ENCODE measurements around the gene MTCH1.
A peak's percentile ranks its signal among the peaks of the same experiment; 100 is the strongest.
"Not testable (repeated sequence)": the region's sequence is repeated elsewhere in the genome, so short reads cannot be mapped to it uniquely, and the experiment has no call there.

Gene MTCH1

GRCh38 chr6:36947570-36948351 is 38.2 kb downstream of the MTCH1 start:
- DNase-seq (ENCODE audit: low spot score) = no peak
- no peaks in the 10 kb centered on the region for H3K36me3 ChIP-seq (ENCODE audit: low read depth)
- no peaks in the 10 kb centered on the region for H3K9me3 ChIP-seq (ENCODE audit: severe bottlenecking)
- ATAC-seq (ENCODE audit: low read depth) = no peak
- H3K27me3 ChIP-seq (ENCODE audit: insufficient read depth, poor library complexity, severe bottlenecking) = no peaks in the 10 kb centered on the region
- no peak overlapping the region for H3K27ac ChIP-seq (ENCODE audit: poor library complexity, severe bottlenecking)
- TF ChIP-seq, protein P1, sequence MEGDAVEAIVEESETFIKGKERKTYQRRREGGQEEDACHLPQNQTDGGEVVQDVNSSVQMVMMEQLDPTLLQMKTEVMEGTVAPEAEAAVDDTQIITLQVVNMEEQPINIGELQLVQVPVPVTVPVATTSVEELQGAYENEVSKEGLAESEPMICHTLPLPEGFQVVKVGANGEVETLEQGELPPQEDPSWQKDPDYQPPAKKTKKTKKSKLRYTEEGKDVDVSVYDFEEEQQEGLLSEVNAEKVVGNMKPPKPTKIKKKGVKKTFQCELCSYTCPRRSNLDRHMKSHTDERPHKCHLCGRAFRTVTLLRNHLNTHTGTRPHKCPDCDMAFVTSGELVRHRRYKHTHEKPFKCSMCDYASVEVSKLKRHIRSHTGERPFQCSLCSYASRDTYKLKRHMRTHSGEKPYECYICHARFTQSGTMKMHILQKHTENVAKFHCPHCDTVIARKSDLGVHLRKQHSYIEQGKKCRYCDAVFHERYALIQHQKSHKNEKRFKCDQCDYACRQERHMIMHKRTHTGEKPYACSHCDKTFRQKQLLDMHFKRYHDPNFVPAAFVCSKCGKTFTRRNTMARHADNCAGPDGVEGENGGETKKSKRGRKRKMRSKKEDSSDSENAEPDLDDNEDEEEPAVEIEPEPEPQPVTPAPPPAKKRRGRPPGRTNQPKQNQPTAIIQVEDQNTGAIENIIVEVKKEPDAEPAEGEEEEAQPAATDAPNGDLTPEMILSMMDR (IDR thresholded peaks at IDR 0.05; ENCODE audit: poor library complexity, severe bottlenecking) = no peak
- H3K4me1 ChIP-seq (ENCODE audit: insufficient read depth, poor library complexity, severe bottlenecking) = peaks cover 12% of the 10 kb centered on the region
- H3K4me3 ChIP-seq (ENCODE audit: severe bottlenecking) = no peak overlapping the region

DNA sequence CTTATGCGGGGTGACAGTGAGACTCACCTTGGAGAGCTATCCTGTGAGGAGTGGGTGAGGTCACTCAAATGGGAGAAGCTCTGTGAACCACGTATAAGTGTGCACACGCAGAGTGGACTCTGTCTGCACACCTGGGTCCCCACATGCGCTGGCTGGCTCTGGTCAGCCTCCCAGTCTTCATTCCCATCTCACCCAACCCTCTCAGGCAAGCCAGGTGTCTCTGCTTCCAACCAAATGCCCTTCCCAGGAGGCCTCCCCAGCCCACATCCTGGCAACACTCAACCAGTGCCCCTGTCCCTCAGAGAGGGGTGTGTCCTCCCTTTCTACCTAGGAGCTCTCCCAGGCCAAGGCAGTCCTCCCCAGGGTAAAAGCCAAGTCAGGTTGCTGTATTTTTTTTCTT is 39.5 kb downstream of the MTCH1 start:
- TF ChIP-seq, protein P1 (IDR thresholded peaks at IDR 0.05; ENCODE audit: poor library complexity, severe bottlenecking) = no peak
- H3K27me3 ChIP-seq (ENCODE audit: insufficient read depth, poor library complexity, severe bottlenecking) = no peaks in the 10 kb centered on the region
- no peaks in the 10 kb centered on the region for H3K9me3 ChIP-seq (ENCODE audit: severe bottlenecking)
- no peak overlapping the region for H3K4me3 ChIP-seq (ENCODE audit: severe bottlenecking)
- peaks cover 12% of the 10 kb centered on the region for H3K4me1 ChIP-seq (ENCODE audit: insufficient read depth, poor library complexity, severe bottlenecking)
- no peak overlapping the region for H3K27ac ChIP-seq (ENCODE audit: poor library complexity, severe bottlenecking)
- no peak for DNase-seq (ENCODE audit: low spot score)
- H3K36me3 ChIP-seq (ENCODE audit: low read depth) = no peaks in the 10 kb centered on the region
- ATAC-seq (ENCODE audit: low read depth) = peak; percentile 19; the same call in 1 of the 3 replicates

DNA sequence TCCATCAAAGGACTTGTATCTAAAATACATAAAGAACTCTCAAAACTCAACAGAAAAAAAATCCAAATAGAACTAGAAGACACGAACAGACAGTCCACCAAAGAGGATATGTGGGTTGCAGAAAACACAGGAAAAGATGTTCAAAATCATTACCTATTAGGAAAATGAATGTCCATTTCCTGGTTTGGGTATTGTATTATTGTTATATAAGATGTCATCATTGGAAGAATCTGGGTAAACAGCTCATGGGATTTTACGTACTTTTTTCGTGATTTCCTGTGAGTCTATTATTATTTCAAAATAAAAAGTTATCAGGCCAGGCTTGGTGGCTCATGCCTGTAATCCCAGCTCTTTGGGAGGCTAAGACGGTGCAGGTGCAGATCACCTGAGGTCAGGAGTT is 40.7 kb downstream of the MTCH1 start:
- ATAC-seq (ENCODE audit: low read depth) (no peak), DNase-seq (ENCODE audit: low spot score) (no peak)
- H3K36me3 ChIP-seq (ENCODE audit: low read depth) = no peaks in the 10 kb centered on the region
- H3K9me3 ChIP-seq (ENCODE audit: severe bottlenecking) = no peaks in the 10 kb centered on the region
- TF ChIP-seq, protein P1 (IDR thresholded peaks at IDR 0.05; ENCODE audit: poor library complexity, severe bottlenecking) = no peak
- H3K27ac ChIP-seq (ENCODE audit: poor library complexity, severe bottlenecking) = no peak overlapping the region
- no peaks in the 10 kb centered on the region for H3K27me3 ChIP-seq (ENCODE audit: insufficient read depth, poor library complexity, severe bottlenecking)
- H3K4me1 ChIP-seq (ENCODE audit: insufficient read depth, poor library complexity, severe bottlenecking) = peaks cover 12% of the 10 kb centered on the region
- no peak overlapping the region for H3K4me3 ChIP-seq (ENCODE audit: severe bottlenecking)

DNA sequence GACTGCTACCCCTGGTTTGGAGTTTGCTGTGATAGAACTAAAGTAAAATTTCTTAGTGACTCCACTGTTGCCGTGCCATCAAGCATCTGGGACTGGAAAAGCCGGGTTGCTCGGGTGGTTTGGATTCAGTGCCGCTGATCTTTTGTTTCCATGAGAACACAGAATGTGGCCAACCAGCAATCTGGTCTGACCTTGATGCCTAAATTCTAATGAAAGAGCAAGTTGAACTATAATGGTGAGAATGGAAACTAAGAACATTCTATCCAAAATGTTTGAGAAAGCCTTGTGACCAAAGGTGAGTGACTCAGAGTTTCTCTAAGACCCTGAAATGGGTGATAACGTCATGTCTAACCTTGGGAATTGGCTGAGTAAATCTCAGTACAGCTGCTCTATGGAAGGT is 41.3 kb downstream of the MTCH1 start:
- no peak overlapping the region for H3K4me3 ChIP-seq (ENCODE audit: severe bottlenecking)
- DNase-seq (ENCODE audit: low spot score) = no peak
- TF ChIP-seq, protein P1 (IDR thresholded peaks at IDR 0.05; ENCODE audit: poor library complexity, severe bottlenecking) = no peak
- no peaks in the 10 kb centered on the region for H3K36me3 ChIP-seq (ENCODE audit: low read depth)
- no peaks in the 10 kb centered on the region for H3K9me3 ChIP-seq (ENCODE audit: severe bottlenecking)
- H3K27me3 ChIP-seq (ENCODE audit: insufficient read depth, poor library complexity, severe bottlenecking) = no peaks in the 10 kb centered on the region
- no peak overlapping the region for H3K27ac ChIP-seq (ENCODE audit: poor library complexity, severe bottlenecking)
- peaks cover 6% of the 10 kb centered on the region for H3K4me1 ChIP-seq (ENCODE audit: insufficient read depth, poor library complexity, severe bottlenecking)
- no peak for ATAC-seq (ENCODE audit: low read depth)

GRCh38 chr6:36942329-36942728 is 43.7 kb downstream of the MTCH1 start:
- not testable (repeated sequence) for H3K27me3 ChIP-seq (ENCODE audit: insufficient read depth, poor library complexity, severe bottlenecking); H3K27ac ChIP-seq (ENCODE audit: poor library complexity, severe bottlenecking); DNase-seq (ENCODE audit: low spot score); H3K36me3 ChIP-seq (ENCODE audit: low read depth); H3K4me3 ChIP-seq (ENCODE audit: severe bottlenecking); H3K9me3 ChIP-seq (ENCODE audit: severe bottlenecking); H3K4me1 ChIP-seq (ENCODE audit: insufficient read depth, poor library complexity, severe bottlenecking); ATAC-seq (ENCODE audit: low read depth)

DNA sequence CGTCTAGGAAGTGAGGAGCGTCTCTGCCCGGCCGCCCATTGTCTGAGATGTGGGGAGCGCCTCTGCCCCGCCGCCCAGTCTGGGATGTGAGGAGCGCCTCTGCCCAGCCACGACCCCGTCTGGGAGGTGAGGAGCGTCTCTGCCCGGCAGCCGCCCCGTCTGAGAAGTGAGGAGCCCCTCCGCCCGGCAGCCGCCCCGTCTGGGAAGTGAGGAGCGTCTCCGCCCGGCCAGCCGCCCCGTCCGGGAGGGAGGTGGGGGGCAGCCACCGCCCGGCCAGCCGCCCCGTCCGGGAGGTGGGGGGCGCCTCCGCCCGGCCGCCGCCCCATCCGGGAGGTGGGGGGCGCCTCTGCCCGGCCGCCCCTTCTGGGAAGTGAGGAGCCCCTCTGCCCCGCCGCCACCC is 44.4 kb downstream of the MTCH1 start:
- not testable (repeated sequence) for H3K4me3 ChIP-seq (ENCODE audit: severe bottlenecking); H3K27me3 ChIP-seq (ENCODE audit: insufficient read depth, poor library complexity, severe bottlenecking); H3K4me1 ChIP-seq (ENCODE audit: insufficient read depth, poor library complexity, severe bottlenecking); ATAC-seq (ENCODE audit: low read depth); H3K36me3 ChIP-seq (ENCODE audit: low read depth); H3K9me3 ChIP-seq (ENCODE audit: severe bottlenecking); H3K27ac ChIP-seq (ENCODE audit: poor library complexity, severe bottlenecking); DNase-seq (ENCODE audit: low spot score)

Data from RWPE2 (cell line).